ENCODE results near the gene CTIF.
A peak's percentile ranks its signal among the peaks of the same experiment; 100 is the strongest.

CTIF gene

GRCh38 chr18:48776156-48776555 lies 237.3 kb downstream of the CTIF start:
- ChIA-PET CTCF (interaction anchor here (0.8 to 4.2 kb wide), 14 partner anchors 8 to 463 kb away, joined by 3 to 21 read pairs (median 4); no protein-coding TSS in a partner anchor), POLR2A (no interaction called here)
- no peak overlapping the region for H3K4me3 ChIP-seq (ENCODE audit: low read depth, low read length)
- DNase-seq (ENCODE audit: low read depth, low spot score), result no peak
- TF ChIP-seq CTCF (IDR thresholded peaks at IDR 0.05; ENCODE audit: insufficient read depth, low read length, missing control alignments), result no peak

- ChIA-PET POLR2A (no interaction called here), CTCF (interaction anchor here (0.8 to 4.2 kb wide), 15 partner anchors 8 to 463 kb away, joined by 3 to 21 read pairs (median 4); no protein-coding TSS in a partner anchor)
- no peak for DNase-seq (ENCODE audit: low read depth, low spot score)
- TF ChIP-seq CTCF (IDR thresholded peaks at IDR 0.05; ENCODE audit: insufficient read depth, low read length, missing control alignments), result no peak
- H3K4me3 ChIP-seq (ENCODE audit: low read depth, low read length), result no peak overlapping the region
Measured at GRCh38 chr18:48776641-48777025, 237.8 kb downstream of the CTIF start.

GRCh38 chr18:48777026-48777743 lies 238.4 kb downstream of the CTIF start:
- no peak for DNase-seq (ENCODE audit: low read depth, low spot score)
- CTCF ChIA-PET, result interaction anchor here (0.8 to 4.2 kb wide), 17 partner anchors 9 to 462 kb away, joined by 3 to 21 read pairs (median 4); no protein-coding TSS in a partner anchor

GRCh38 chr18:48777744-48778116 lies 238.9 kb downstream of the CTIF start:
- POLR2A ChIA-PET, result no interaction called here
- no peak for DNase-seq (ENCODE audit: low read depth, low spot score)
- no peak overlapping the region for H3K4me3 ChIP-seq (ENCODE audit: low read depth, low read length)
- no peak for TF ChIP-seq CTCF (IDR thresholded peaks at IDR 0.05; ENCODE audit: insufficient read depth, low read length, missing control alignments)
- CTCF ChIA-PET, result interaction anchor here (0.9 to 2.5 kb wide), 8 partner anchors 9 to 270 kb away, joined by 3 to 19 read pairs (median 6); no protein-coding TSS in a partner anchor

More at GRCh38 chr18:48777026-48777743, 238.4 kb downstream of the CTIF start:
- TF ChIP-seq CTCF (IDR thresholded peaks at IDR 0.05; ENCODE audit: insufficient read depth, low read length, missing control alignments), result peak; percentile 87
- POLR2A ChIA-PET, result no interaction called here
- H3K4me3 ChIP-seq (ENCODE audit: low read depth, low read length), result no peak overlapping the region

GRCh38 chr18:48778344-48779011 lies 239.6 kb downstream of the CTIF start:
- H3K4me3 ChIP-seq (ENCODE audit: low read depth, low read length), result no peak overlapping the region
- POLR2A ChIA-PET, result no interaction called here
- no peak for TF ChIP-seq CTCF (IDR thresholded peaks at IDR 0.05; ENCODE audit: insufficient read depth, low read length, missing control alignments)
- no peak for DNase-seq (ENCODE audit: low read depth, low spot score)
- CTCF ChIA-PET, result interaction anchor here (0.9 to 2.4 kb wide), 4 partner anchors 23 to 269 kb away, joined by 3 to 11 read pairs (median 4); no protein-coding TSS in a partner anchor

GRCh38 chr18:48779462-48779861 lies 240.6 kb downstream of the CTIF start:
- POLR2A ChIA-PET, result no interaction called here
- CTCF ChIA-PET, result interaction anchor here (1.5 to 1.8 kb wide), 2 partner anchors 105 to 263 kb away, joined by 4 to 5 read pairs; no protein-coding TSS in a partner anchor
- DNase-seq (ENCODE audit: low read depth, low spot score), result no peak
- no peak for TF ChIP-seq CTCF (IDR thresholded peaks at IDR 0.05; ENCODE audit: insufficient read depth, low read length, missing control alignments)
- no peak overlapping the region for H3K4me3 ChIP-seq (ENCODE audit: low read depth, low read length)
